Astrocyte of the cerebellum (primary cell): ENCODE data around the gene TMTC1.

Source experiments
- DNase-seq: peaks from one replicate; pipeline ENCODE4 v3.0.0-alpha.2; 2011; ENCODE audit warnings: low read depth
- H3K4me3 ChIP-seq: 2 replicates; pipeline ENCODE4 v1.5.1; 2011; ENCODE audit warnings: mild to moderate bottlenecking, low read depth, low read length, moderate library complexity
- CTCF ChIP-seq: IDR thresholded peaks from 2 replicates; pipeline ENCODE4 v1.5.1; 2012; ENCODE audit warnings: low read length, low read depth, moderate library complexity, mild to moderate bottlenecking; ENCODE audit errors: missing control alignments
- in situ Hi-C: cut with HindIII; loops from 2 replicates; pipeline ENCODE4 v1.10.0; 2017; ENCODE audit warnings: low sequenced_read_pairs

Gene TMTC1

GRCh38 chr12:29781188-29781587, 2.6 kb downstream of the TMTC1 start:
- peak overlapping the region; percentile 85 for H3K4me3 ChIP-seq
- DNase-seq, result no peak
- no peak for TF ChIP-seq CTCF
- in situ Hi-C loops, result no loop called here

- no peak overlapping the region for H3K4me3 ChIP-seq
- no peak for TF ChIP-seq CTCF
- in situ Hi-C loops, result no loop called here
- DNase-seq, result no peak
Measured at GRCh38 chr12:29780084-29780483, 3.7 kb downstream of the TMTC1 start.

GRCh38 chr12:29778531-29778930, 5.2 kb downstream of the TMTC1 start:
- no peak for DNase-seq
- H3K4me3 ChIP-seq, result no peak overlapping the region
- in situ Hi-C loops, result no loop called here
- TF ChIP-seq CTCF, result no peak

GRCh38 chr12:29773076-29773475, 10.7 kb downstream of the TMTC1 start:
- no peak overlapping the region for H3K4me3 ChIP-seq
- in situ Hi-C loops, result loop anchor here (5.0 kb wide), 1 partner anchor 71 kb away; no protein-coding TSS in a partner anchor
- DNase-seq, result no peak
- no peak for TF ChIP-seq CTCF

GRCh38 chr12:29771786-29772185, 12.0 kb downstream of the TMTC1 start:
- TF ChIP-seq CTCF, result no peak
- H3K4me3 ChIP-seq, result no peak overlapping the region
- in situ Hi-C loops, result loop anchor here (5.0 kb wide), 1 partner anchor 69 kb away; no protein-coding TSS in a partner anchor
- no peak for DNase-seq

DNA sequence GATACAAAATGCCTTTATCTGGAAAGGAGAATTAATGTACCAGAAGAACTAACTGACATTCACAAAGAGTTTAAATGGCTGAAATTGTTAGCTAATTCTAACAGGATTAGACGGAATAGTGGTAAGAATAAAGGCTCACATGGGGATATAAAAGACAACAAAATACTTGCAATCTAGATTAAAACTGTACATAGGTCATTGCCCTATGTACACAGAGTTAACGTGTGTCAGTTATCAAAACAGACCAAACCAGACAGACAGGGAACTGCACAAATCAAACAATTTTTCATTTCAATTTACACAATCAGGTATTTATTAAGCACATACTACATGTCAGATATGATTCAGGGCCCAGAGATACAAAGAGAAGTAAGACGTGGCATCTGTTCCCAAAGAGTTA, 12.6 kb downstream of the TMTC1 start:
- no peak for DNase-seq
- no peak for TF ChIP-seq CTCF
- H3K4me3 ChIP-seq, result no peak overlapping the region
- in situ Hi-C loops, result loop anchor here (5.0 kb wide), 1 partner anchor 69 kb away; no protein-coding TSS in a partner anchor
